ENCODE data around the gene DAPK2.

The DAPK2 gene

DNA sequence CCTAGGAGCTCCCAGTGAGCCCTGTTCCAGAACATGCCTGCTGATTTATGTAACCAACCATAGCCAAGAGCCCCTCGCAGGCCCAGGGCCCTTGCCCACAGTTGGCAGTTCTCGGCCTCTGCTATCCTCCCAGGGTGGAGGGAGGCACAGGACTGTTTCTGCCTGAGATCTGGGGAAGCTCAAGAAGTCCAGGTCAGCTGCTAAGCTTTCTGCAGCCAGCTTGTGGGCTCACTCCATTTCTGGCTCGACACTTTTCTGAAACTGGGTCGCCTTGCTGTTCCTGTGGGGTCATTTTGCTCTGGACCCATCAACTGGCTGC is 140.1 kb downstream of the DAPK2 start:
- Histone ChIP-seq H3K4me1 (ENCODE audit: control insufficient read depth in 1 of 2, insufficient read depth in 1 of 2, low read depth in 1 of 2, low read length in 1 of 2) (peaks cover 33 to 39% of the 10 kb centered on the region in 2 experiments), H3K4me3 (ENCODE audit: low read depth in 1 of 2, low read length in 1 of 2) (no peak overlapping the region), H3K27ac (peak overlapping the region; percentile 67), H3K36me3 (peaks cover 76% of the 10 kb centered on the region), H3K9me3 (no peaks in the 10 kb centered on the region), H3K27me3 (no peaks in the 10 kb centered on the region)
- TF ChIP-seq, protein P1, sequence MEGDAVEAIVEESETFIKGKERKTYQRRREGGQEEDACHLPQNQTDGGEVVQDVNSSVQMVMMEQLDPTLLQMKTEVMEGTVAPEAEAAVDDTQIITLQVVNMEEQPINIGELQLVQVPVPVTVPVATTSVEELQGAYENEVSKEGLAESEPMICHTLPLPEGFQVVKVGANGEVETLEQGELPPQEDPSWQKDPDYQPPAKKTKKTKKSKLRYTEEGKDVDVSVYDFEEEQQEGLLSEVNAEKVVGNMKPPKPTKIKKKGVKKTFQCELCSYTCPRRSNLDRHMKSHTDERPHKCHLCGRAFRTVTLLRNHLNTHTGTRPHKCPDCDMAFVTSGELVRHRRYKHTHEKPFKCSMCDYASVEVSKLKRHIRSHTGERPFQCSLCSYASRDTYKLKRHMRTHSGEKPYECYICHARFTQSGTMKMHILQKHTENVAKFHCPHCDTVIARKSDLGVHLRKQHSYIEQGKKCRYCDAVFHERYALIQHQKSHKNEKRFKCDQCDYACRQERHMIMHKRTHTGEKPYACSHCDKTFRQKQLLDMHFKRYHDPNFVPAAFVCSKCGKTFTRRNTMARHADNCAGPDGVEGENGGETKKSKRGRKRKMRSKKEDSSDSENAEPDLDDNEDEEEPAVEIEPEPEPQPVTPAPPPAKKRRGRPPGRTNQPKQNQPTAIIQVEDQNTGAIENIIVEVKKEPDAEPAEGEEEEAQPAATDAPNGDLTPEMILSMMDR (IDR thresholded peaks at IDR 0.05), result no peak

DNA sequence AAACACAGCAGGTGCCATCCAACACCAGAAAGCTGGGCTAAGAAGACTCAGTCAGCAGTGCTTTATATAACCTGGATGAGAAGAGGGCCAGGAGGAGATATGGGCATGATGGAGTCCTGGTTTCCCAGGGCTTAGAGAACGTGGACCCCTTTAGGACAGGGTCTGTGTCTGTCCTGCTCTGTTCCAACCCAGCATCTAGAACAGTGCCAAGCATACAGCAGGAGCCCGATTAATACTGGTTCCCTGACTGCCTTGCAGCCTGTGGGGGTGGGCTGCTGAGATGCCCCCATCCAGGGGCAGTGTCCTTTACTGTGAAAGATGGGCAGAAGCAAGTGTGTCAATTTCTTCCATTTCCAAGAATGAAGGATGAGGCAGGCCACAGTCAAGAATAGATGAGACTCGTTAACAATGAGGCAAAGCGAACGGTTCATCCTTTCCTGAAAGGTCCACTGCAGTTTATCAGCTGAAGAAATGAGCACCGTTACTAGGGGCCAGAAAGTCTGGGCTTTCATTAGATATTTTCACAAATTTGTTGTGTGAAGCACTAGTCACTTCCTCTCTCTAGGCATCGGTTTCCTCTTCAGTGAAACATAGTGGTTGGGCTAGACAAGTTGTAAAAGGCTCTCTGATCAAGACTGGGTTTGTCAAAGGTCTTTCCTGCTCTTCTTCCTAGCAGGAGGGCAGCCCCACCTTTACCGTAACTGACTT is 140.6 kb downstream of the DAPK2 start:
- peak overlapping the region; percentile 67 for H3K27ac ChIP-seq

DNA sequence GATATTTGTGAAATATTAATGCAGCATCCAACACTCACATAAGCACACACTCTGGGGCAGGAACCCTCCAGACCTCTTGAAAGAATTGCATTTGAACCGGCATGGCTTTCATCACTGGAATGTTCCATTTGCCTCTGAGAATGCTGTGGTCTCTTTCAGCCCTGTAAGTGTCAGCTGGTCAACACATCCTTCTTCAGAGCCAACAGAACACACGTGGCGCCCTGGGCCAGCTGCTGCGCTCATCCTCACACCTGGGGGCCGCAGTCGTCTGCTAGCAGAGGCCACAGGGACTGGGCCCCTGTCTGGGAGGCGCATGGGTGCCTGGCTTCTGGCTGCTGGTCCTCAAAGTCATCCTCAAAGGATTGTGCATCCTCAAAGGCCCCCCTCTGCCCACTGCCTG is 141.2 kb downstream of the DAPK2 start:
- Histone ChIP-seq H3K4me1 (ENCODE audit: control insufficient read depth in 1 of 2, insufficient read depth in 1 of 2, low read depth in 1 of 2, low read length in 1 of 2) (peaks cover 40 to 50% of the 10 kb centered on the region in 2 experiments), H3K27ac (peak overlapping the region; percentile 67), H3K36me3 (peaks cover 65% of the 10 kb centered on the region), H3K27me3 (no peaks in the 10 kb centered on the region), H3K9me3 (no peaks in the 10 kb centered on the region), H3K4me3 (ENCODE audit: low read depth in 1 of 2, low read length in 1 of 2) (no peak overlapping the region)
- TF ChIP-seq, protein P1 (IDR thresholded peaks at IDR 0.05), result no peak

More for the DNA sequence above, 140.6 kb downstream of the DAPK2 start:
- no peaks in the 10 kb centered on the region for H3K9me3 ChIP-seq
- TF ChIP-seq, protein P1 (IDR thresholded peaks at IDR 0.05), result no peak
- H3K27me3 ChIP-seq, result no peaks in the 10 kb centered on the region
- H3K4me1 ChIP-seq (ENCODE audit: control insufficient read depth in 1 of 2, insufficient read depth in 1 of 2, low read depth in 1 of 2, low read length in 1 of 2), result peaks cover 34 to 44% of the 10 kb centered on the region in 2 experiments
- peaks cover 71% of the 10 kb centered on the region for H3K36me3 ChIP-seq
- no peak overlapping the region for H3K4me3 ChIP-seq (ENCODE audit: low read depth in 1 of 2, low read length in 1 of 2)

DNA sequence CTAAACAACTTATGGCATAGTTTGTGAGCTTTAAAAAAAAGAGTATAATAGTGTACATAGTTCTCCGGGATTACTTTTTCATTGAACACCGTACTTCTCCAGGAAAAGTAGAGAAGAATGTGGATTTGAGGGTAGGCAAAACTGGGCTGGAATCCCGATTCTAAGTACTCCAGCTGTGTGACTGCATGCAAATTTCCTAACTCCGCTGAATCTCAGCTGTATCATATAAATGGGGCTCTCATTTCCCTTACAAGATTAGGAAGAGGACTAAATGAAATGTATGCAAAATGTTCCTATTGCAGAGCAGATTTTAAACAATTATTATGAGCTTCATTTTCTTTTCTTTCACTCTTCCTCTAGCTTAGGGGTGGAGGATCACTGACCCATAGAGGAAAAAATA is 142.2 kb downstream of the DAPK2 start:
- Histone ChIP-seq H3K4me3 (ENCODE audit: low read depth in 1 of 2, low read length in 1 of 2) (no peak overlapping the region), H3K4me1 (ENCODE audit: control insufficient read depth in 1 of 2, insufficient read depth in 1 of 2, low read depth in 1 of 2, low read length in 1 of 2) (peaks cover 51 to 60% of the 10 kb centered on the region in 2 experiments), H3K36me3 (peaks cover 54% of the 10 kb centered on the region), H3K27me3 (no peaks in the 10 kb centered on the region), H3K27ac (no peak overlapping the region), H3K9me3 (no peaks in the 10 kb centered on the region)
- TF ChIP-seq, protein P1 (IDR thresholded peaks at IDR 0.05), result no peak

DNA sequence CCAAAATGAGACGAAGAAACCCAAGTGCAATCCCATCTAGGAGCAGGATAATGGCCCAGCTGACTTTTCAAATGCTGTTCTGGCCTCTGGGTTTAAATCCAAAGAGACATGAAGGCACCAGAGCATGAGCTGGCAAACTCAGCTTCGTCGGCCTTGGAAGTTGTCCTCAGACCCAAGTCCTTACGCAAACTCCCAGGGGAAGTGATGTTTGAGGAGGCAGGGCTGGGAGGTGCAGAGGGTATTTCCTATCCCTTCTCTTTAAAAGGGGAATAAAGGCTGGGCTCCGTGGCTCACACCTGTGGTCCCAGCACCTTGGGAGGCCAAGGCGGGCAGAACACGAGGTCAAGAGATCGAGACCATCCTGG is 143.6 kb downstream of the DAPK2 start:
- Histone ChIP-seq H3K27ac (peak overlapping the region; percentile 51), H3K27me3 (no peaks in the 10 kb centered on the region), H3K4me1 (ENCODE audit: control insufficient read depth in 1 of 2, insufficient read depth in 1 of 2, low read depth in 1 of 2, low read length in 1 of 2) (peaks cover 64 to 74% of the 10 kb centered on the region in 2 experiments), H3K4me3 (ENCODE audit: low read depth in 1 of 2, low read length in 1 of 2) (no peak overlapping the region), H3K36me3 (peaks cover 40% of the 10 kb centered on the region), H3K9me3 (no peaks in the 10 kb centered on the region)
- TF ChIP-seq, protein P1 (IDR thresholded peaks at IDR 0.05), result no peak
